GM18511 (cell line): Measurements from ENCODE around the gene ARHGAP31.
"Not testable (repeated sequence)": the region's sequence is repeated elsewhere in the genome, so short reads cannot be mapped to it uniquely, and the experiment has no call there.

Experiments
- ATAC-seq: cut with Tn5 transposase; IDR thresholded peaks from one replicate; pipeline ENCODE4 v1.9.1; 2021; ENCODE audit warnings: mild to moderate bottlenecking, moderate library complexity; ENCODE audit not compliant: unreplicated experiment

ARHGAP31 gene

GRCh38 chr3:119315600-119316312, 21.6 kb downstream of the ARHGAP31 start:
- ATAC-seq = no peak

- ATAC-seq = no peak
These were observed 22.1 kb downstream of the ARHGAP31 start for GRCh38 chr3:119316313-119316670.

GRCh38 chr3:119318876-119319275, 24.7 kb downstream of the ARHGAP31 start:
- no peak for ATAC-seq

GRCh38 chr3:119319311-119319710, 25.1 kb downstream of the ARHGAP31 start:
- no peak for ATAC-seq

GRCh38 chr3:119320785-119321184, 26.6 kb downstream of the ARHGAP31 start:
- not testable (repeated sequence) for ATAC-seq

GRCh38 chr3:119322021-119322834, 28.0 kb downstream of the ARHGAP31 start:
- peak; percentile 44 for ATAC-seq

GRCh38 chr3:119322835-119323722, 28.9 kb downstream of the ARHGAP31 start:
- ATAC-seq = peak; percentile 91

GRCh38 chr3:119323723-119324085, 29.5 kb downstream of the ARHGAP31 start:
- ATAC-seq = no peak

- no peak for ATAC-seq
These were observed 30.7 kb downstream of the ARHGAP31 start for GRCh38 chr3:119324899-119325298.

GRCh38 chr3:119326976-119327375, 32.8 kb downstream of the ARHGAP31 start:
- no peak for ATAC-seq

GRCh38 chr3:119329551-119329950, 35.4 kb downstream of the ARHGAP31 start:
- ATAC-seq = no peak

GRCh38 chr3:119330181-119330580, 36.0 kb downstream of the ARHGAP31 start:
- ATAC-seq = no peak

GRCh38 chr3:119330858-119331257, 36.7 kb downstream of the ARHGAP31 start:
- ATAC-seq = no peak

- no peak for ATAC-seq
These were observed 37.5 kb downstream of the ARHGAP31 start for GRCh38 chr3:119331661-119332060.

- ATAC-seq = no peak
These were observed 39.8 kb downstream of the ARHGAP31 start for GRCh38 chr3:119333773-119334509.

- no peak for ATAC-seq
These were observed 42.6 kb downstream of the ARHGAP31 start for GRCh38 chr3:119336823-119337222.

GRCh38 chr3:119337407-119337806, 43.2 kb downstream of the ARHGAP31 start:
- ATAC-seq = not testable (repeated sequence)

GRCh38 chr3:119338754-119339153, 44.6 kb downstream of the ARHGAP31 start:
- ATAC-seq = no peak

GRCh38 chr3:119340014-119340413, 45.8 kb downstream of the ARHGAP31 start:
- no peak for ATAC-seq

- no peak for ATAC-seq
These were observed 46.3 kb downstream of the ARHGAP31 start for GRCh38 chr3:119340446-119340845.

- ATAC-seq = no peak
These were observed 48.0 kb downstream of the ARHGAP31 start for GRCh38 chr3:119342176-119342575.
